Transverse colon (tissue), 4 donors: ENCODE measurements around the gene IRF8. TPM values are rescaled to one million over a fixed set of nuclear protein-coding genes. Genes with fewer than 3 reads are reported as not detected.

Source experiments
- DNase-seq: peaks from one replicate; pipeline ENCODE4 v3.0.0-alpha.2; 2019
- H3K27ac ChIP-seq, 4 donors: fragments of 200-600 bp; sonication (generic); 2 replicates each; pipeline ENCODE4 v1.5.1; 2016 to 2018; ENCODE audit warnings: inconsistent platforms in 4 of 4
- H3K27me3 ChIP-seq: fragments of 200-600 bp; sonication (generic); 2 replicates; pipeline ENCODE4 v1.5.1; 2017; ENCODE audit warnings: inconsistent platforms
- H3K36me3 ChIP-seq, 4 donors: fragments of 200-600 bp; sonication (generic); 2 replicates each; pipeline ENCODE4 v1.5.1; 2017 to 2019; ENCODE audit warnings: inconsistent platforms in 4 of 4
- H3K4me1 ChIP-seq, 4 donors: fragments of 200-600 bp; sonication (generic); 2 replicates each; pipeline ENCODE4 v1.5.1; 2017 to 2020; ENCODE audit warnings: inconsistent platforms in 4 of 4
- H3K4me3 ChIP-seq, 4 donors: fragments of 200-600 bp; sonication (generic); 1 replicate in 1 of 4; 2 replicates in 3 of 4; pipeline versions ENCODE4 v1.5.1 to v1.6.1; 2017 to 2019; ENCODE audit warnings: inconsistent platforms in 4 of 4
- H3K9me3 ChIP-seq, 2 donors: fragments of 200-600 bp; sonication (generic); 2 replicates each; pipeline ENCODE4 v1.5.1; 2017 to 2019; ENCODE audit warnings: inconsistent platforms in 2 of 2
- EP300 ChIP-seq: sonication (generic); formaldehyde crosslinking; IDR thresholded peaks from one replicate; pipeline ENCODE4 v1.6.1; 2017; ENCODE audit warnings: antibody characterized with exemption, low read depth
- POLR2A ChIP-seq: fragments of 450-650 bp; IDR thresholded peaks from one replicate; pipeline ENCODE4 v1.6.1; 2016; ENCODE audit warnings: antibody characterized with exemption, mild to moderate bottlenecking, moderate library complexity
- POLR2AphosphoS5 ChIP-seq, 3 donors: sonication (generic); formaldehyde crosslinking; IDR thresholded peaks; one replicate each; pipeline ENCODE4 v1.6.1; 2016; ENCODE audit warnings: antibody characterized with exemption in 3 of 3
- WGBS, 2 donors: methylation state at CpG; one replicate each; pipeline ENCODE4 v1.1.5; 2018; ENCODE audit warnings: low coverage in 1 of 2; 5-methylcytosine and 5-hydroxymethylcytosine counted together
- in situ Hi-C, 4 donors: fragments of 200-750 bp; cut with MboI; loops; one replicate each; pipeline versions ENCODE4 v1.15.0 to v1.15.1; 2017; ENCODE audit warnings: low sequenced_read_pairs in 3 of 4, low pct_ligation_motif_present in 1 of 4, low pct_unique_long_range_greater_than_20kb in 1 of 4
- intact Hi-C: fragments of 100-400 bp; cut with DNase I; formaldehyde crosslinking; loops from one replicate; pipeline ENCODE4 v1.15.1; 2023; ENCODE audit warnings: low total_unique reads
- total RNA-seq, 4 donors: library from RNA; depleted of rRNA; stranded (reverse); fragments of >200 nt; gene quantifications; one replicate each; pipeline ENCODE4 v1.1.0, GENCODE V29; 2016
- TF ChIP-seq, protein P1 (sequence below), 5 experiments: fragments of 200-600 bp in 3 of 5; fragments of 450-650 bp in 2 of 5; sonication (generic) in 3 of 5; IDR thresholded peaks; 1 replicate in 2 of 5; 2 replicates in 3 of 5; pipeline ENCODE4 v1.5.1; 2016 to 2017; ENCODE audit warnings: antibody characterized with exemption in 5 of 5, inconsistent platforms in 3 of 5, mild to moderate bottlenecking in 2 of 5, moderate library complexity in 1 of 5

IRF8 gene
- total RNA-seq, 4 donors from 2014 or later, result 20.7 to 70.7 (median 45.2) TPM

DNA sequence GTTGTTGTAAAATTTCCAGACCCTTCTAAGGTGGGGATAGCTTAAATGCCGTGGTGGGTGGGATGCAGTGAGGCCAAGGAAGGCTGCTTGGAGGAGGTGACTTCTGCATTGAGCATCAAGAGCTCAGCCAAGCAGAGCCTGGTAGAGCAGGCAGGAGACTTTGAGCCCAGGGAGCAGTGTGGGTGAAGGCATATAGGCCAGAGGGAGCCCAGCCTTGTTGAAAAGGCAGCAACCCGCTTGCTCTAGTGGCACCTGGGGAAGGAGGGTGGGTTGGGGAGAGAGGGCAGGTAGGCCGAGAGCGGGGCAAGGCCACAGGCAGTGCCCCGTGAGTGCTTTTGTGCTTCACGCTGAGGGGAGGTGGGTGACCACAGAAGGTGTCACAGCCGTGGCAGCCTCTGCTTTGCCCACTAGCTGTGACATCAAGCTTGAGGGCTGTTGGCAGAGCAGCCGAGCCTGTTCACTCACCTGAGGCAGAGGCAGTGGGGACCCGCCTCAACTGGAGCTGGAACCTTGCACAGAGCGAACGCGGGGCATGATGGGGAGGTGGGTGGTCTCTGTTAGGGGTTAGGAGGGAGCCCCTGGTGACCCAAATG, 56.1 kb downstream of the IRF8 start:
- no peak for TF ChIP-seq POLR2A
- no peak for TF ChIP-seq EP300
- no peak for TF ChIP-seq POLR2AphosphoS5 (IDR thresholded peaks at IDR 0.05)
- TF ChIP-seq, protein P1, sequence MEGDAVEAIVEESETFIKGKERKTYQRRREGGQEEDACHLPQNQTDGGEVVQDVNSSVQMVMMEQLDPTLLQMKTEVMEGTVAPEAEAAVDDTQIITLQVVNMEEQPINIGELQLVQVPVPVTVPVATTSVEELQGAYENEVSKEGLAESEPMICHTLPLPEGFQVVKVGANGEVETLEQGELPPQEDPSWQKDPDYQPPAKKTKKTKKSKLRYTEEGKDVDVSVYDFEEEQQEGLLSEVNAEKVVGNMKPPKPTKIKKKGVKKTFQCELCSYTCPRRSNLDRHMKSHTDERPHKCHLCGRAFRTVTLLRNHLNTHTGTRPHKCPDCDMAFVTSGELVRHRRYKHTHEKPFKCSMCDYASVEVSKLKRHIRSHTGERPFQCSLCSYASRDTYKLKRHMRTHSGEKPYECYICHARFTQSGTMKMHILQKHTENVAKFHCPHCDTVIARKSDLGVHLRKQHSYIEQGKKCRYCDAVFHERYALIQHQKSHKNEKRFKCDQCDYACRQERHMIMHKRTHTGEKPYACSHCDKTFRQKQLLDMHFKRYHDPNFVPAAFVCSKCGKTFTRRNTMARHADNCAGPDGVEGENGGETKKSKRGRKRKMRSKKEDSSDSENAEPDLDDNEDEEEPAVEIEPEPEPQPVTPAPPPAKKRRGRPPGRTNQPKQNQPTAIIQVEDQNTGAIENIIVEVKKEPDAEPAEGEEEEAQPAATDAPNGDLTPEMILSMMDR (IDR thresholded peaks at IDR 0.05), result no peak
- peaks cover 0 to 6% (median 2%) of the 10 kb centered on the region in 4 donors for H3K4me1 ChIP-seq
- H3K36me3 ChIP-seq, result no peaks in the 10 kb centered on the region
- 93% methylated on average over 12 of the region's 12 CpGs; no CpG with 5 or more reads in 1 of the 2 donors for WGBS, 2 donors
- H3K27me3 ChIP-seq, result no peaks in the 10 kb centered on the region
- no peak overlapping the region for H3K27ac ChIP-seq
- in situ Hi-C loops (no loop called here), intact Hi-C loops (no loop called here)
- no peak overlapping the region for H3K4me3 ChIP-seq
- DNase-seq, result no peak
- H3K9me3 ChIP-seq, result no peaks in the 10 kb centered on the region

DNA sequence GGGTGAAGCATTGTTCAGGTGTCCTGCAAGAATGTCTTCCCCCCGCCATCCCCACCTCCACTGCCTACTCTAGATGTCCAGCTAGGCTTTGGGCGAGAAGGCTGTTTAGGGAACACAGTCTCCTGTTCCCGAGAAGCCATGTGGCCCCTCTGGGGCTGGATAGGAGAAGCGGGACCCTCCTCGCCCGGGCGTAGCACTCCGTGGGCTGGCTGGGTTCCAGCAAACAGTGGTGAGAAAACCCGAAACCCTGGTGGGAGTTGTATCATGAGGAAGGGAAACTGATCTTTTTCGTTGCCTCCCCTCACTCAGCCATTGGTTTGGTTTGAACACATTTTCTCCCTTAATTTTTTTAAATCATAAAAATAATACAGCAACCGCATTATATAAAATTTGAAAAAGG, 56.6 kb downstream of the IRF8 start:
- DNase-seq, result no peak
- H3K36me3 ChIP-seq, result no peaks in the 10 kb centered on the region
- H3K27ac ChIP-seq, result no peak overlapping the region
- WGBS, 2 donors, result 63 to 64% methylated on average over 2 to 11 of the region's 11 CpGs
- no peaks in the 10 kb centered on the region for H3K27me3 ChIP-seq
- in situ Hi-C loops, result no loop called here
- intact Hi-C loops, result no loop called here
- TF ChIP-seq POLR2A (no peak), POLR2AphosphoS5 (IDR thresholded peaks at IDR 0.05) (no peak), EP300 (no peak)
- TF ChIP-seq, protein P1 (IDR thresholded peaks at IDR 0.05), result no peak
- H3K9me3 ChIP-seq, result no peaks in the 10 kb centered on the region
- H3K4me1 ChIP-seq, result peaks cover 0 to 6% (median 2%) of the 10 kb centered on the region in 4 donors
- no peak overlapping the region for H3K4me3 ChIP-seq

DNA sequence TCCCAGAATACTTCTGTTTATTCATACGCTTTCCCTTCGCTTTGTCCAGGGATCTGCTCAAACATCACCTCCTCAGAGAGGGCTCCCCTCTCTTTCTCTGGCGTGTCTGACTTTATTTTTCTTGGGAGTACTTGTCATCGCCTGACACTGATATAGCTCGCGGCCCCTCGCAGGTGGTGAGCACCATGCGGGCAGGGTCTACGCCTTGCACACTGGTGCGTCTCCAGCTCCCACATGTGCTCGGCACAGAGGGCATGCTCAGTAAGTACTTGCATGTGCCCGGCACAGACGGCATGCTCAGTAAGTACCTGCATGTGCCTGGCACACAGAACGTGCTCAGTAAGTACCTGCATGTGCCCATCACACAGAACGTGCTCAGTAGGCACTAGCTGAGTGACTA, 57.5 kb downstream of the IRF8 start:
- Histone ChIP-seq H3K4me1 (peaks cover 0 to 6% (median 2%) of the 10 kb centered on the region in 4 donors), H3K4me3 (no peak overlapping the region), H3K36me3 (no peaks in the 10 kb centered on the region), H3K9me3 (no peaks in the 10 kb centered on the region), H3K27ac (no peak overlapping the region), H3K27me3 (no peaks in the 10 kb centered on the region)
- WGBS, 2 donors, result 93 to 95% methylated on average over 9 to 15 of the region's 15 CpGs
- TF ChIP-seq POLR2AphosphoS5 (IDR thresholded peaks at IDR 0.05), result no peak
- no peak for TF ChIP-seq EP300
- TF ChIP-seq, protein P1 (IDR thresholded peaks at IDR 0.05), result no peak
- no peak for TF ChIP-seq POLR2A
- in situ Hi-C loops (no loop called here), intact Hi-C loops (no loop called here)
- DNase-seq, result no peak

DNA sequence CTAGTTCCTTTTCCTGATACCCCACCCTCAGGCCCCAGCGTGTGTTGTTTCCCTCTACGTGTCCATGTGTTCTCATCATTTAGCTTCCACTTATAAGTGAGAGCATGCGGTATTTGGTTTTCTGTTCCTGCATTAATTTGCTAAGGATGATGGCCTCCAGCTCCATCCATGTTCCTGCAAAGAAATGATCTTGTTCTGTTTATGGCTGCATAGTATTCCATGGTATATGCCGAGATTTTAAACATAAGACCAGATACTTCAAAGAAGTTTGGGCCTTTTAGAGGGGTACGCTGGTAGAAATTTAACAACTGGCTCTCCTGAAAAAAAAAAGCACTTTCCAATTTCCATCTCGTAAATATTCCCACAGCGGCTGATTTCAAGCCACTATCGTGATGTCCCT, 59.8 kb downstream of the IRF8 start:
- no peaks in the 10 kb centered on the region for H3K9me3 ChIP-seq
- intact Hi-C loops, result no loop called here
- no peak for TF ChIP-seq POLR2A
- TF ChIP-seq POLR2AphosphoS5 (IDR thresholded peaks at IDR 0.05), result no peak
- TF ChIP-seq, protein P1 (IDR thresholded peaks at IDR 0.05), result no peak
- no peak for TF ChIP-seq EP300
- H3K27me3 ChIP-seq, result no peaks in the 10 kb centered on the region
- H3K4me1 ChIP-seq, result peaks cover 0 to 13% (median 2%) of the 10 kb centered on the region in 4 donors
- no peaks in the 10 kb centered on the region for H3K36me3 ChIP-seq
- H3K4me3 ChIP-seq, result no peak overlapping the region
- in situ Hi-C loops, result no loop called here
- no peak for DNase-seq
- no peak overlapping the region for H3K27ac ChIP-seq
- WGBS, 2 donors, result 96 to 100% methylated on average over 8 of the region's 8 CpGs
